HG02678 (cell line): ENCODE results near the gene XRCC1.
"Not testable (repeated sequence)": the region's sequence is repeated elsewhere in the genome, so short reads cannot be mapped to it uniquely, and the experiment has no call there.

Experiments
- ATAC-seq: cut with Tn5 transposase; IDR thresholded peaks from one replicate; pipeline ENCODE4 v1.9.1; 2021; ENCODE audit warnings: mild to moderate bottlenecking, moderate library complexity; ENCODE audit not compliant: unreplicated experiment

The XRCC1 gene

DNA sequence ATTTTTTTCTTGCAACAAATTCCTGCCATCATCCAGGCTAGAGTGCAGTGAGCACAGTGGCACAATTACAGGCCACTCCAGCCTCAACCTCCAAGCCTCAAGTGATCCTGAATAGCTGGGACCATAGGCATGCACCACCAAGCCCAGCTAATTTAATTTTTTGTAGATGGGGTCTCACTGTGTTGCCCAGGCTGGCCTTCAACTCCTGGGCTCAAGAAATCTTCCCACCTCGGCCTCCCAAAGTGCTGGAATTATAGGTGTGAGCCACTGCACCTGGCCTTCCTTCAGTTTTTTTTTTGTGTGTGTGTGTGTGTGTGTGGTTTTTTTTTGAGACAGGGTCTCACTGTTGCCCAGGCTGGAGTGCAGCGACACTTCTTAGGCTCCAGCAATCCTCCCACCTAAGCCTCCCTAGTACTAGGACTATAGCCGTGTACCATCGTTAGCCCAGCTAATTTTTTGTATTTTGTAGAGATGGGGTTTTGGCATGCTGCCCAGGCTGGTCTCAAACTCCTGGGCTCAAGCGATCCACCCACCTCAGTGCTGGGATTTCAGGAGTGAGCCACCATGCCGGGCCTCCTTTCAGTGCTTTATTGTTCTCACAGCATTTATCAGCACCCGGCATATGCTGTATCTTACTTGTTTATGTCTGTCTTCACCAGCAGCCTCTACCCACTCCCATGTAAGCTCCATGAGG lies 30.7 kb upstream of the XRCC1 start:
- ATAC-seq = no peak

DNA sequence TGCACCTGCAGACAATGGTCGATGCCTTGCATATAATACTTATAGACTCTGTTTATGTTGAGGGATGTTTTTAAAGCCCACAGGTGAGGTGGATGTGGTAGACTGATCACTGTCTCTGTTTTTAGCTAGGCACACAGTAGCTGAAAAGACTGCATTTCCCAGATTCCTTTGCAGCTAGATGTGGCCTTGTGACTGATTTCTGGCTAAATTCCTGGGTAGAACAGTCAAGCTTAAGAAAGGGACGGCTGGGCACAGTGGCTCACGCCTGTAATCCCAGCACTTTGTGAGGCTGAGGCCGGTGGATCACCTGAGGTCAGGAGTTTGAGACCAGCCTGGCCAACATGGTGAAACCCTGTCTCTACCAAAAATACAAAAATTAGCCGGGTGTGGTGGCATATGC lies 25.0 kb upstream of the XRCC1 start:
- ATAC-seq = not testable (repeated sequence)

DNA sequence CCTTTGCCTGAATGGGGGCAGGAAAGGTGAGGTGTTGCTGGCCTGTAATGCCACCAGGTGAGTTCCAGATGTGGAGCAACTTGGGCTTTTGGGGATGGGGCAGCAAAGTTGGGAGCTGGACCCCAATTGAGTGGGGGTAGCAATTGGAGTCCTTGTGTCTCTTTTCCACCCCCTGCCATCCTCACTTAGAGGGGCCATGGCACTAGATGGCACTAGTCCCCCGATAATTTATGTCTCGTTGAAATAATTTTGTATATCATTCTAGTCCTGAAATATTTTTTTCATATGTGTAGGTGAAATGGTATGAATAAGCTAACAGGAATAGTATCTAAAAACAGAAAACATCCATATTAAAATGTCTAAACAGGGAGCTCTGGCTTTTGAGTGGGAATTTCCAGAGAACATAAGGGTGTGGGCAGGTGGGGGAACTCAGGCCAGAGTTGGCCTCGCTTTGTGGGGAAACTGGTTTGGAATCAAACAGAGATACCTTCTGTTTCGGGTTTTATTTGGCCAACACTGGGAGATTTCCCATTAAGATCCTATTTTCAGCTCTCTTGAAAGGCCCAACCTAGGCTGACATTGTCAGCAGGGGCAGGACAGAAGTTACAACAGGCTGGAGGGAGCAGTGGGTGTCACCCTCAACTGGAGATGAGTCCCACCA lies 24.4 kb upstream of the XRCC1 start:
- ATAC-seq = no peak

DNA sequence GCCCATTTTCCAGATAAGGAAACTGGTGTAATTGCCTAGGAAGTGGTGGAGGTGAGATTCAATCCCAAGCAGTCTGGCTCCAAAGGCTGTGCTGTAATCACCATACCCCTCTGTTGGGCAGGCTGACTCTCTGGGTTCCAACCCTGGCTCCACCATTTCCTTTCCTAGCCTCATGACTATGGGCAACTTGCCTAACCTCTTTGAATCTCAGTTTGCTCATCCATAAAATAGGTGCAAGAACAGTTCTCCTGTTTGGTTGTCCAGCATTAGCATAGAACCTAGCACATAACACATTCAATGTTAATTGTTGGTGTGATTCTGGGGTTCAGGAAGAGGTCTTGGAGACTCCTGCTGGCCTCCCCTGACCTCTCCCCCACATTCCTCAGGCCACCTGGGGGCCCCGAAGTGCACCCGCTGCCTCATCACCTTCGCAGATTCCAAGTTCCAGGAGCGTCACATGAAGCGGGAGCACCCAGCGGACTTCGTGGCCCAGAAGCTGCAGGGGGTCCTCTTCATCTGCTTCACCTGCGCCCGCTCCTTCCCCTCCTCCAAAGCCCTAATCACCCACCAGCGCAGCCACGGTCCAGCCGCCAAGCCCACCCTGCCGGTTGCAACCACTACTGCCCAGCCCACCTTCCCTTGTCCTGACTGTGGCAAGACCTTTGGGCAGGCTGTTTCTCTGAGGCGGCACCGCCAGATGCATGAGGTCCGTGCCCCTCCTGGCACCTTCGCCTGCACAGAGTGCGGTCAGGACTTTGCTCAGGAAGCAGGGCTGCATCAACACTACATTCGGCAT lies 23.3 kb upstream of the XRCC1 start:
- ATAC-seq = no peak

DNA sequence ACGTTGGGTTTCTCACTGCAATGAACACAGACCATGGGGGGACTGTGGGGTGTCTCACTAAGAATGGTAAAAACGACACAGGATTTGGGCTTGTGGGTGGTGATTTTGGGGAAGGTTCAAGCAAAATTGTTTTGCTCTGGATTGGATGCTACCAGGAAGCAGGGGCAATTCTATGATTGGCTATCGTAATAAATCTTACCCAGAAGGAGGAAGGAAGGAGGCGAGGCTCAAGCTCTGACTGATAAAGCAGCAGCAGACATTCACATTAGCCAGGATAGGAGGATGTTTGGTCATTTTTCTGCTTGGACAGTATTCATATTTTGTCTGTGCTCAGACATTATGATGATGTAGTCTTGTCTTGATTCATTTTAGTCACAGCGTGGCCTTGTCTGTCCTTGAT lies 22.5 kb upstream of the XRCC1 start:
- no peak for ATAC-seq

DNA sequence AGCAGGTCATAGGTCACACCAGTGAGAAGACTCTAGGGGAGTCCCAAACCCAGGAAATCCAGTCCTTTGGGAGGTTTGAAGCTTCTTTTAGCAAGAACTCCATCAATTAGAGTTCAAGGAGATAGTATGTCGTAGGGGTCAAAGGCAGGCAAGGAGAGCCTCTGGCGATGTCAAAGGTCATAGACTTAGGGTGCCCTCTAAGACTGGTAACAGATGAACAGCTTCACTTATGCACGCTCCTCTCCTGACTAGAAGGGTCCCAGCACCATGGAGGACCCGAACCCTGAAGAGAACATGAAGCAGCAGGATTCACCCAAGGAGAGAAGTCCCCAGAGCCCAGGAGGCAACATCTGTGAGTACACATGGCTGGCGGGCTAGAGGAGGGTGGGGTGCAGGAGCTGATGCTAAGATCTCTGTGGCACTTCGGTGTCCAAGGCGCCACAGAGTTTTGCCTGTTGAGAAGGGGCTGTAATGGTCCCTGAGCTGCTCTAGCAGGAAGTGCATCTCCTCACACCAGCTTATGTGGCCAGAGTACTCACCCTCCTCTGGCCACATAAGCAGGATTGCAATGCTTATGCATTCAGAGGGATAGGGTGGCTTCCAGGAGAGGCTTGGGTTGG lies 21.6 kb upstream of the XRCC1 start:
- ATAC-seq = no peak

DNA sequence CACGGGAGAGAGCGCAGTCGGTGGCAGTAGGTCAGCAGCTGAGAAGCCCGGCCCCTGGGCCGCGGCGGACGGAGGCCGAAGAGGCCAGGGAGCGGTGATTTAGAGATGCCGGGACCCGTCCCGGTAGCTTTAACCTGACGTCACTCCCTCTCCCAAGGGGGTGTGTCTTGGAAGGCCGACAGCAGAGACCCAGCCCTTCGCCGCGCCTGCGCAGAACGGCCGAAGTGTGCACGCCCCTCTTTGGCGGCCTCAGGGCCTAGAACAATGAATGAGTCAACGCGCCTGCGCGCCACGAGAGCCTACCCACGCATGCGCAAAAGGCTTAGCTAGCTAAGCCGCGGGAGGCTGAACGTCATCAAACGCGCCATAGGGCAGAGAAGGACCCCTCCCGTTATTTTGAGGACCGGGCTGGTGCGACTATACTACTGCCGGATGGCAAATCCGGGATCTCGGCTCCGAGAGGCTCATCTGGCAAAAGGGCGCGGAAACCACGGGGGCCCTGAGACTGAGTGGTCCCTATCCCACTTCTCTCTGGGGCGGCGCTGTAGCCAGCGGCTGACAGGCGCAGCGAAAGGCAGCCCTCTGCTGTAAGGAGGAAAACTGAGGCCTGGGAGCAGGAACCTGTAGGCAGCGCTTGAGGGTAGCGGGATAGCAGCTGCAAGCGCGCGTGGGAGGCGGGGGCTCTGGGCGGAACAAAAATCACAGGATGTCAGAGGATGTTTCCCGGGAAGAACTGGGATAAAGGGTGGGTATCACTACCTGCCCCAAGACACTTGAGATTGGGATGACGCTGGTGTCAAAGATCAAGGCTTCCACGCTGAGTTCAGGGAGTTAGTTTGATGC lies 20.9 kb upstream of the XRCC1 start, which contains the start of the genes IRGQ and ZNF576:
TSS of gene IRGQ (minus strand) at position 136 of the 843 bp plus-strand sequence. CDS start 796 bp downstream, outside the sequence.
TSS of gene ZNF576 (plus strand) at position 597 of the 843 bp plus-strand sequence. CDS start 514 bp downstream, outside the sequence.
- peak; percentile 85 for ATAC-seq

DNA sequence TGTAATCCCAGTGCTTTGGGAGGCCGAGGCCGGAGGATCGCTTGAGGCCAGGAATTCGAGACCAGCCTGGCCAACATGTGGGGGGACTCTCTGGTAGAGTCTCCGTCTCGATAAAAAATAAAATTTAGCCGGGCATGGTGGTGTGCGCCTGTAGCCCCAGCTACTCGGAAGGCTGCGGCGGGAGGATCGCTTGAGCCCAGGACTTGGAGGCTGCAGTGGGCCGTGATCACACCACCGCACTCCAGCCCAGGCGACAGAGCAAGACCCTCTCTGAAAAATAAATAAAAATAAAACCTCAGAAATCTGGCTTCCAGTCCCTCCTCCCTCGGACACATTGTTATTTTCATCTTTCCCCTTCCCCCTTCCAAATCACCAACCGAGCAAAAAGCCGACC lies 20.3 kb upstream of the XRCC1 start:
- ATAC-seq = peak; percentile 1

DNA sequence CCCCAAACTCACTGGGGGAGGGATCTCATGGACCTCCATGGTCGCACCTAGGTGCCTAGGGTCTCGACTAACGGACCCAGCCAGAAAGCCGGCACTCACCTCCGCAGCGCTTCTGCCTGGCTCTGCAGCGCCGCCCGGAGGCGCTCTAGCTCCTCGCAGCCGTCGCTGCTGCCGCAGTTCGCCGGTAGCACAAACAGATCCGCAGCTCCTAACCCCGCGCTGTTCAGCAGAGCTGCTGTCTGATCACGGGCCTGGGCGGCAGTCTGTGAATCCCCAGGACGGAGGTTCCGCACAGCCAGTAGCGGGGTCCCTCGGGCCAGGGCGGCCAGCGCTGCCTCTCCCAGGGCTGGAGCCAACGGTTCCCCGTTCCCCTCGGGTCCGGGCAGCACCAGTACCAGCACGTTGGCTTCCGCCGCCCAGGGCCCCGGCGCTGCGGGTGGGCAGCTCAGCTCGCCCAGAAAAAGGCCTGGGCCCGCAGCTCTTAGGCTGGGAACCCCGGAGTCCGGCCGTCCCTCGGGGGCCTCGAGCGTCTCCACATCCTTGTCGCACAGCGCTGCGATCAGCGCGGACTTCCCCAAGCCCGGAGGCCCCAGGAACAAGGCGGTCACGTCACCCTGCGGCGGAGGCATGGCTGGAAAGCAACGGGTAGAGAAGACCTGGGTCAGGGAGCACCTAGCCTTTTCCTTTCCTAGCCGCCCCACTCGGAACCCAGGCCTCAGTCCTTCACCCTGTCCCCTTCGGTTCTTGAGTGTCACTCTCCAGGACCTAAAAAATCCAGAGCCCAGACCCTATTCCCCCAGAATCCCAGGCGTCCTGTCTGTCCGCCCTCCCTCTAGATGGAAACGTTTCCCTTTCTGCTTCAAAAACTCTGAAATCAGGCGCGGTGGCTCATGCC lies 19.6 kb upstream of the XRCC1 start:
- no peak for ATAC-seq

DNA sequence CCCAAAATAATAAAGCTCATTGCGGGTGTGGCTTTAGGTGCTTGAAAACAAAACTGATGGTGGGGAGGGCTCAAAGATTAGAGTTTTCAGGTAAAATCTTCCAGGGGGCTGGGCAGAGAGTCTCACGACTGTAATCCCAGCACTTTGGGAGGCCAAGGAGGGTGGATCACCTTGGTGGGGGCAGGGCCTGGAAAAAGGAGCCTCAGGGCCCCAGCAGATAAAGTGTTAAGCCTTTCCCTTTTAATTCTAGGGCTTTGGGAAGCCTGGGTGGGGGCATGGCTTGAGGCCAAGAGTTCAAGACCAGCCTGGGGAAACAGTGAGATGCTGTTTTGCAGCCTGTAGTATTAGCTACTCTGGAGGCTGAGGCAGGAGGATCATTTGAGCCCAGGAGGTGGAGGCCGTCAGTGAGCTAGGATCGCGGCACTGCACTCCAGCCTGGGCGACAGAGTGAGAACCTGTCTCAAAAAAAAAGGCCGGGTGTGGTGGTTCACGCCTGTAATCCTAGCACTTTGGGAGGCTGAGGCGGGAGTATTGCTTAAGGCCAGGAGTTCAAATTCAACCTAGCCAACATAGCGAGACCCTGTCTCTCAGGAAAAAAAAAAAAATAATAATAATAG lies 18.9 kb upstream of the XRCC1 start:
- no peak for ATAC-seq

DNA sequence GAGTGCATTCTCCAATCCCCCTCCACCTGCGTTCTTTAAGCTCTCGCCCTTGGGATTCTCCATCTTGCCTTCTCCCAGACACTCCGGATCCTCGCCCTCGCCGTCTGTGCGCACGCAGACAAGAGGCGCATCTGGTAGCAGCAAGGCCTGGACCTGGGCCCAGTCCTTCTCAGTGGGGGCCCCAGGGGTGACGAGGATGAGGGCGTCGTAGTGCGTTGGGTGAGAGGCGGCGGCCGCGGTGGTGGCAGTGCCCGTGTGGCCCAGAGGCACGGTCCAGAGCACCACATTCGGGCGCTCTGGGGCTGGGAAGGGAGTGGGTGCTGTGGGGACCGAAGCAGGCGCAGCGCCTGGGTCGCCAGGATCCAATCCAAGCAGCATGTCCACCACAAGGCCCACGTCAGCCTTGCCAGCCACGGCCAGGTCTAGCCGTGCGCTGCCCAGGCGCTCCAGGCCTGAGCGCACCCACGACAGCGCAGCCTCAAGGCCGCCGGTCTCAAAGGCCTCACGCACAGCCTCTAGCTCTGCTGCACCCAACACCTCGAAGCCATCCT lies 17.5 kb upstream of the XRCC1 start:
- ATAC-seq = no peak

DNA sequence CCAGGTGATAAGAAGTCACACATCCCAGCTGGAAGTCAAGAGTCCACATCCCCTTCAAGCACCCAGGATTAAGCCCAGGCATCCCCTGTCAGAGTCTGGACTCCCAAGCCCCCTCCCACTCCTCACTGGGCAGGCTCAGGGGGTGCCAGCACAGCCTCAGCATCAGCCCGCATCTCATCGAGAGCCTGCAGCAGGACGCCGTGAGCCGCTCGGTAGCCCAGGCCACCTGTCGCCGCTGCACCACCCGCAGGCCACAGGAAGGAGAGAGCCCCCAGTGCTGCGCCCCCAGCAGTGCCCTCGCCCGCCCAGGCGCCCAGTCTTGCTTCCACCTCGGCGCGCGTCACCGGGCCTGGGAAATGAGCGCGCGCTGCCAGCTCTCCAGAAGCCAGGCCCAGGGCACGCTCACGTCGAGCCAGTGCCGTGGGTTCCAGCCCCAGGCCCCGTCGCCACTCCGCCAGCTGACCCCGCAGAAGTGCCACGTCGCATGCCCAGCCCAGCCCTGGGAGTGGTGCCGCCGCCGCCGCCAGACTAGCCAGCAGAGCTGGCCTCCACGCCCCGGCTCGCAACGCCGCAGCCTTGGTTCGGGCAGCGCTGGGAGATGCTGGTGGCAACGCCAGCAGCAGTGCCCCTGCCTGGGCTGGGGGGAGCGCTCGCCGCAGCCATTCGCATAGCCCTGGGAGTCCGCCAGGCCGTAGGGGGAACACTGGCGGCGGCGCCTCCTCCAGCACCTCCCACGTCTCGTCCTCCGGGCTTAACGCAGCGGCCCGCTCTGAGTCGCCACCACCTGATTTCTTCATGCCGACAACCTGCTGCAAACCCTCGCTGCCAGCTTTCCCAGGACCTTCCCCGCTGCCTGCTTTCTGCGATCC lies 16.8 kb upstream of the XRCC1 start:
- no peak for ATAC-seq

DNA sequence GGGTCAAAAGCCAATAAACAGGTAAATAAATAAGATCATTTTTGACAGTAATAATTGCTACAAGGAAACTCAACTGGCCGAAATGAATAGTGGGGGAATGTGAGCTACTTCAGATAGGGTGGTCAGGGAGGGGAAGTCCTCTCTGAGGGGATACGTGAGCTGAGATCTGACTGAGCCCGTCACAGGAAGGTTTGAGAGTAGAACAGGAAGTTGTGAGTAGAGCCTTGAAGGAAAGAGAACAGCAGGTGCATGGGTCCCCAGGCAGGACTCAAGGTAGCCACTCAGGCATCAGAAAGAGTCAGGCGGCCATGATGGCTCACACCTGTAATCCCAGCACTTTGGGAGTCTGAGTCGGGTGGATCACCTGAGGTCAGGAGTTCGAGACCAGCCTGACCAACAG lies 14.4 kb upstream of the XRCC1 start:
- no peak for ATAC-seq

DNA sequence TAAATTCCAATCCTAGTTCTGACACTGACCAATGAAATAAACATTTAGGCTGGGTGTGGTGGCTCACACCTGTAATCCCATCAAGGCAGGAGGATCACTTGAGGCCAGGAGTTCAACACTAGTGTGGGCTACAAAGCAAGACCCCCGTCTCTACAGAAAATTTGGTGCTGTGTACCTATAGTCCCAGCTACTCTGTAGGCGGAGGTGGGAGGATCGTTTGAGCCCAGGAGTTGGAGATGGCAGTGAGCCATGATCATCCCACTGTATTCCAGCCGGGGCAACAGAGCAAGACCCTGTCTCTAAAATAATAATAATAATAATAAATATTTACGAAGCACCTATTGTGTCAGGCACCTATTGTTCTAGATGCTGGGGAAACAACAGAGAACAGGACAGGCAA lies 13.9 kb upstream of the XRCC1 start:
- ATAC-seq = no peak

DNA sequence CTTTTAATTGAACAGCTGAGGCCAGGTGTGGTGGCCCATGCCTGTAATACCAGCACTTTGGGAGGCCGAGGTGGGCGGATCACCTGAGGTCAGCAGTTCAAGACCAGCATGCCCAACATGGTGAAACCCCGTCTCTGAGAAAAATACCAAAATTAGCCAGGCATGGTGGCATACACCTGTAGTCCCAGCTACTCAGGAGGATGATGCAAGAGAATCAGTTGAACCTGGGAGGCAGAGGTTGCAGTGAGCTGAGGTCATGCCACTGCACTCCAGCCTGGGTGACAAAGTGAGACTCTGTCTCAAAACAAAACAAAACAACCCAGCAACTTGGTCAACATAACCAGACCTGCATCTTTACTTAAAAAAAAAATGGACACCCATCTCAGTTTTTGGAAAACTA lies 11.7 kb upstream of the XRCC1 start:
- ATAC-seq = not testable (repeated sequence)

DNA sequence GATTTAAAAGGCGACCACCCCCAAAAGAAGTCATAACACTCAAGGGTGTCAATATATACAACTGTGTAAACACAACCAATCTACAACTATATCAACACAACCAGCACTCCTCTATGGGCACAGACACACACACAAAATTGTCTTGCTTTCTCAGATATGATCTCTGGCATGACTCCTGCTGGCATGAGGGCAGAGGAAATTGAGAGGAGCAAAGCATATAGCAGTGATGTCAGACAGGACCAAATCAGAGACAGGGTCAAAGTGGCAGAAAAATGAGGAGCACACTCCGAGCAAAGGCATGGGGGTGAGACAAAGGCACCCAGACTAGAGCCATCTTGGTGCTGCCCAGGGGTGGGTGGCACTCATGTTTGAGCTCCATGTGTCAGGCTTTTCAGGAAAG lies 11.0 kb upstream of the XRCC1 start:
- no peak for ATAC-seq

DNA sequence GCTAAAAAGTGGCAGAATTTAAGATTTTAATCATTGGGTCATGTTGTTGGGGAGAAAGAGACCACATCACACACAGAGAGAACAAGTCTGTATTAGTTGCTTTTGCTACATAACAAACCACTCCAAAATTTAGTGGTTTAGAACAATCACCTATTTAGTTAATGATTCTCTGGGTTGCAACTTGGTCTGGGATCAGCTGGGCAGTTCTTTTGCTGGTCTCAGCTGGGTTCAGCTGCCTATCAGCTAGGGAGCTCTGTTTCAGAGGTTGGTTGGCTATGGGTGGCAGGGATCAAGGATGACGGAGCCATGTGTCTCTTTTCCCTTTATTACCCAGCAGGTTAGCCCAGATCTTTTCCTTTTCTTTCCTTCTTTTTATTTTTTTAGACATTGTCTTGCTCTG lies 9.2 kb upstream of the XRCC1 start:
- ATAC-seq = no peak

DNA sequence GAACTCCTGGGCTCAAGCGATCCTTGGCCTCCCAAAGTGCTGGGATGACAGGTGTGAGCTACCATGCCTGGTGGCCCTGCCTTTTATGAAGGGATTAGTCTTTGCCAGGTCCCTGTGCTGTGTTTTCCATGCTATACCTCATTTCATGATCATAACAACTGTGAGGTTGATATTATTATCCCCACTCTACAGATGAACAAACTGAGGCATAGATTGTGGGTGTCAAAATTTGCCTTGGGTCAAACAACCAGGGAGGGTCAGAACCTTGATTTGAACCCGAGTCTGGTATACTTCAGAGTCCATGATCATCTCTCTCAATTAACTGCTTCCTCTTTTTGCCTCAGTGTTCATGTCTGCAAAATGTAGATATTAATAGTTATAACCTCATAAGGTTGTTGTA lies 7.2 kb upstream of the XRCC1 start:
- no peak for ATAC-seq
